HepG2 (cell line): ENCODE measurements around the gene SCFD1. TPM values are rescaled to one million over a fixed set of nuclear protein-coding genes. Genes with fewer than 3 reads are reported as not detected.

ENCODE experiments used
- ATM ChIP-seq: fragments of 450-650 bp; IDR thresholded peaks from 2 replicates; pipeline ENCODE4 v1.7.1; 2017; ENCODE audit warnings: mild to moderate bottlenecking, borderline replicate concordance
- DNMT3B ChIP-seq: conservative IDR thresholded peaks from 2 replicates; pipeline ENCODE4 v1.6.1; 2016; ENCODE audit warnings: missing biosample characterization, control low read depth
- HNRNPLL ChIP-seq: fragments of 200-400 bp; formaldehyde crosslinking; IDR thresholded peaks from 2 replicates; pipeline ENCODE4 v1.6.1; 2017; ENCODE audit warnings: mild to moderate bottlenecking, low read depth, low read length; ENCODE audit not compliant: poor library complexity, severe bottlenecking
- KLF12 ChIP-seq: sonication (generic); formaldehyde crosslinking; IDR thresholded peaks from 2 replicates; pipeline ENCODE4 v1.4.0; 2020; ENCODE audit warnings: missing genetic modification reagents, borderline replicate concordance
- KMT2A ChIP-seq: sonication (generic); formaldehyde crosslinking; IDR thresholded peaks from 2 replicates; pipeline ENCODE4 v1.4.0; 2020; ENCODE audit warnings: missing genetic modification reagents
- NR2F2 ChIP-seq: IDR thresholded peaks from 2 replicates; pipeline ENCODE4 v1.6.1; 2012; ENCODE audit warnings: low read depth, inconsistent platforms, borderline replicate concordance
- POLR2A ChIP-seq, 2 experiments: IDR thresholded peaks; 2 replicates each; pipeline ENCODE4 v1.6.1; 2011; ENCODE audit warnings: low read depth in 2 of 2, low read length in 2 of 2, mild to moderate bottlenecking in 1 of 2, moderate library complexity in 1 of 2; ENCODE audit not compliant: insufficient read depth in 1 of 2
- RAD51 ChIP-seq: fragments of 450-650 bp; IDR thresholded peaks from 2 replicates; pipeline ENCODE4 v1.6.1; 2016; ENCODE audit warnings: borderline replicate concordance
- ZBTB1 ChIP-seq: sonication (generic); formaldehyde crosslinking; IDR thresholded peaks from 2 replicates; pipeline ENCODE4 v1.4.0; 2020; ENCODE audit warnings: missing genetic modification reagents, borderline replicate concordance
- ZFY ChIP-seq: sonication (generic); formaldehyde crosslinking; IDR thresholded peaks from 2 replicates; pipeline ENCODE4 v1.4.0; 2020; ENCODE audit warnings: missing genetic modification reagents
- ZNF546 ChIP-seq: sonication (generic); formaldehyde crosslinking; conservative IDR thresholded peaks from 2 replicates; pipeline ENCODE4 v1.8.1; 2023; ENCODE audit warnings: mild to moderate bottlenecking, missing genetic modification reagents
- polyA plus RNA-seq, 8 experiments: library from polyadenylated mRNA; depleted of rRNA in 3 of 8; stranded (reverse) in 7 of 8; unstranded in 1 of 8; fragments of >200 nt; fragmentation: Illumina TruSeq in 4 of 8; extraction: Trizol in 4 of 8; gene quantifications; 2 replicates each; pipeline versions ENCODE4 v1.2.1 to v1.2.3, GENCODE V29; 2011 to 2016; ENCODE audit warnings: low read depth in 4 of 8, missing spikeins in 1 of 8, mixed read lengths in 1 of 8; ENCODE audit not compliant: insufficient read depth in 1 of 8
- total RNA-seq, 5 experiments: library from RNA; depleted of rRNA; stranded (reverse); fragments of >200 nt; fragmentation: Illumina TruSeq; extraction: Trizol; gene quantifications; 2 replicates each; pipeline ENCODE4 v1.2.3, GENCODE V29; 2016; ENCODE audit warnings: low read depth in 1 of 5
- TF ChIP-seq, protein P1 (sequence below): sonication (generic); formaldehyde crosslinking; IDR thresholded peaks from 2 replicates; pipeline ENCODE4 v1.4.0; 2020; ENCODE audit warnings: mild to moderate bottlenecking, missing genetic modification reagents
- TF ChIP-seq, protein P2 (sequence below): sonication (generic); formaldehyde crosslinking; IDR thresholded peaks from 2 replicates; pipeline ENCODE4 v1.9.0; 2021; ENCODE audit warnings: mild to moderate bottlenecking, missing genetic modification reagents
- TF ChIP-seq, protein P3 (sequence below), 2 experiments: sonication (generic) in 1 of 2; formaldehyde crosslinking in 1 of 2; IDR thresholded peaks; 2 replicates each; pipeline versions ENCODE4 v1.5.1 to v1.6.1; 2011 to 2020; ENCODE audit warnings: borderline replicate concordance in 1 of 2, low read depth in 1 of 2, low read length in 1 of 2, mild to moderate bottlenecking in 1 of 2, missing genetic modification reagents in 1 of 2, moderate library complexity in 1 of 2
- TF ChIP-seq, protein P4 (sequence below): sonication (generic); formaldehyde crosslinking; IDR thresholded peaks from 2 replicates; pipeline ENCODE4 v1.4.0; 2020; ENCODE audit warnings: missing genetic modification reagents
- TF ChIP-seq, protein P5 (sequence below): sonication (generic); formaldehyde crosslinking; IDR thresholded peaks from 2 replicates; pipeline ENCODE4 v1.4.0; 2020; ENCODE audit warnings: mild to moderate bottlenecking, missing genetic modification reagents

The SCFD1 gene
- total and polyA plus RNA-seq, 2 of the 13 experiments (the other 11 are each of a cell fraction or from before 2014, with no cell fraction given) = 235 to 256 TPM

DNA sequence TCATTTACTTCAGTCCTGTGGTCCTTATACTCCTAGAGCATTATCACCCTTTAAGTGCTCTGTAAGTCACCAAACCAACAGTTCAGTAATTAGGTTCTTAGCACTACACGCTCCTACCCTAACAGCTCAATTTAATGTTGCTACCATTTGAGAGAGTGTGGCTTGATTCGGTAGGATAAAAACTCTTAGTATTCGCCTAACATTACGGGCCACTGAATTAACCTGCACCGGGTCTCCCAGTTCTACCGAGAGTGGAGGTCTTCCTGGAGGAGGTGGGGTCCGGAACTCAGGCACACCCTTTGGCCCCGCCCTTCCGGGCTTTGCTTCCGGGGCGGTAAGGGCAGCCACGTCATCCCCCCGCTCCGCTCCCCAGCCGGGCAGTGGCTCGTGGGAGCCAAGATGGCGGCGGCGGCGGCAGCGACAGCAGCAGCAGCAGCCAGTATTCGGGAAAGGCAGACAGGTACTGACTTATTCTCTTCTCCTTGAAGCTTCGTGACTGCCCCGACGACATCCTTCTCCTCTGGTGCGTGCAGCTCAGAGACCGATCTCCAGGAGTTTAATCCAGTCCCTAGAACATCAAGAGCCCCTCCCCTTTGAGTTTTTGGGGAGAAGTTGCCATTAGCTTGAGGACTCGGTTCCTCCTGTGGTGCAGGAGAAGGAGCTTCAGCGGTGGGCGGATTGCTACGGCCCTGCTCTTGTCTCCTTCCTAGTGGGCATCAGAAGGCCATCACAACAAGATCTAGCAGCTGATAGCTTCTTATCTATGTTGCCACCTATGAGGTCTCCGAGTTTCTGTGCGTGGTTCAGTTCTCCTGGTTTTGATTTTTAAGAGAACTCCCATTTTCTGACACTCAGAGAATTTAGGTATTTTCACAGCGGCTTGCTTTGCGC lies at the start of gene SCFD1 (continued):
- TF ChIP-seq HNRNPLL = peak; percentile 83
- TF ChIP-seq ZBTB1 (CRISPR knock-in tag) = peak; percentile 49; the same call in 1 of the 2 replicates
- TF ChIP-seq KMT2A (CRISPR knock-in tag) = peak; percentile 100
- TF ChIP-seq ZNF546 (CRISPR knock-in tag) = peak; percentile 89; the same call in 1 of the 2 replicates
- TF ChIP-seq, protein P1, sequence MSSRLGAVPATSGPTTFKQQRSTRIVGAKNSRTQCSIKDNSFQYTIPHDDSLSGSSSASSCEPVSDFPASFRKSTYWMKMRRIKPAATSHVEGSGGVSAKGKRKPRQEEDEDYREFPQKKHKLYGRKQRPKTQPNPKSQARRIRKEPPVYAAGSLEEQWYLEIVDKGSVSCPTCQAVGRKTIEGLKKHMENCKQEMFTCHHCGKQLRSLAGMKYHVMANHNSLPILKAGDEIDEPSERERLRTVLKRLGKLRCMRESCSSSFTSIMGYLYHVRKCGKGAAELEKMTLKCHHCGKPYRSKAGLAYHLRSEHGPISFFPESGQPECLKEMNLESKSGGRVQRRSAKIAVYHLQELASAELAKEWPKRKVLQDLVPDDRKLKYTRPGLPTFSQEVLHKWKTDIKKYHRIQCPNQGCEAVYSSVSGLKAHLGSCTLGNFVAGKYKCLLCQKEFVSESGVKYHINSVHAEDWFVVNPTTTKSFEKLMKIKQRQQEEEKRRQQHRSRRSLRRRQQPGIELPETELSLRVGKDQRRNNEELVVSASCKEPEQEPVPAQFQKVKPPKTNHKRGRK (CRISPR knock-in tag) = no peak
- no peak for TF ChIP-seq RAD51
- TF ChIP-seq ATM = no peak
- TF ChIP-seq, protein P2, sequence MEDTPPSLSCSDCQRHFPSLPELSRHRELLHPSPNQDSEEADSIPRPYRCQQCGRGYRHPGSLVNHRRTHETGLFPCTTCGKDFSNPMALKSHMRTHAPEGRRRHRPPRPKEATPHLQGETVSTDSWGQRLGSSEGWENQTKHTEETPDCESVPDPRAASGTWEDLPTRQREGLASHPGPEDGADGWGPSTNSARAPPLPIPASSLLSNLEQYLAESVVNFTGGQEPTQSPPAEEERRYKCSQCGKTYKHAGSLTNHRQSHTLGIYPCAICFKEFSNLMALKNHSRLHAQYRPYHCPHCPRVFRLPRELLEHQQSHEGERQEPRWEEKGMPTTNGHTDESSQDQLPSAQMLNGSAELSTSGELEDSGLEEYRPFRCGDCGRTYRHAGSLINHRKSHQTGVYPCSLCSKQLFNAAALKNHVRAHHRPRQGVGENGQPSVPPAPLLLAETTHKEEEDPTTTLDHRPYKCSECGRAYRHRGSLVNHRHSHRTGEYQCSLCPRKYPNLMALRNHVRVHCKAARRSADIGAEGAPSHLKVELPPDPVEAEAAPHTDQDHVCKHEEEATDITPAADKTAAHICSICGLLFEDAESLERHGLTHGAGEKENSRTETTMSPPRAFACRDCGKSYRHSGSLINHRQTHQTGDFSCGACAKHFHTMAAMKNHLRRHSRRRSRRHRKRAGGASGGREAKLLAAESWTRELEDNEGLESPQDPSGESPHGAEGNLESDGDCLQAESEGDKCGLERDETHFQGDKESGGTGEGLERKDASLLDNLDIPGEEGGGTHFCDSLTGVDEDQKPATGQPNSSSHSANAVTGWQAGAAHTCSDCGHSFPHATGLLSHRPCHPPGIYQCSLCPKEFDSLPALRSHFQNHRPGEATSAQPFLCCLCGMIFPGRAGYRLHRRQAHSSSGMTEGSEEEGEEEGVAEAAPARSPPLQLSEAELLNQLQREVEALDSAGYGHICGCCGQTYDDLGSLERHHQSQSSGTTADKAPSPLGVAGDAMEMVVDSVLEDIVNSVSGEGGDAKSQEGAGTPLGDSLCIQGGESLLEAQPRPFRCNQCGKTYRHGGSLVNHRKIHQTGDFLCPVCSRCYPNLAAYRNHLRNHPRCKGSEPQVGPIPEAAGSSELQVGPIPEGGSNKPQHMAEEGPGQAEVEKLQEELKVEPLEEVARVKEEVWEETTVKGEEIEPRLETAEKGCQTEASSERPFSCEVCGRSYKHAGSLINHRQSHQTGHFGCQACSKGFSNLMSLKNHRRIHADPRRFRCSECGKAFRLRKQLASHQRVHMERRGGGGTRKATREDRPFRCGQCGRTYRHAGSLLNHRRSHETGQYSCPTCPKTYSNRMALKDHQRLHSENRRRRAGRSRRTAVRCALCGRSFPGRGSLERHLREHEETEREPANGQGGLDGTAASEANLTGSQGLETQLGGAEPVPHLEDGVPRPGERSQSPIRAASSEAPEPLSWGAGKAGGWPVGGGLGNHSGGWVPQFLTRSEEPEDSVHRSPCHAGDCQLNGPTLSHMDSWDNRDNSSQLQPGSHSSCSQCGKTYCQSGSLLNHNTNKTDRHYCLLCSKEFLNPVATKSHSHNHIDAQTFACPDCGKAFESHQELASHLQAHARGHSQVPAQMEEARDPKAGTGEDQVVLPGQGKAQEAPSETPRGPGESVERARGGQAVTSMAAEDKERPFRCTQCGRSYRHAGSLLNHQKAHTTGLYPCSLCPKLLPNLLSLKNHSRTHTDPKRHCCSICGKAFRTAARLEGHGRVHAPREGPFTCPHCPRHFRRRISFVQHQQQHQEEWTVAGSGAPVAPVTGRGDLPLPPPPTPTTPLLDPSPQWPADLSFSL = 0 out of 2 replicates have a peak, but pooled peaks have one; percentile 8
- TF ChIP-seq, protein P3, sequence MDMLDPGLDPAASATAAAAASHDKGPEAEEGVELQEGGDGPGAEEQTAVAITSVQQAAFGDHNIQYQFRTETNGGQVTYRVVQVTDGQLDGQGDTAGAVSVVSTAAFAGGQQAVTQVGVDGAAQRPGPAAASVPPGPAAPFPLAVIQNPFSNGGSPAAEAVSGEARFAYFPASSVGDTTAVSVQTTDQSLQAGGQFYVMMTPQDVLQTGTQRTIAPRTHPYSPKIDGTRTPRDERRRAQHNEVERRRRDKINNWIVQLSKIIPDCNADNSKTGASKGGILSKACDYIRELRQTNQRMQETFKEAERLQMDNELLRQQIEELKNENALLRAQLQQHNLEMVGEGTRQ (IDR thresholded peaks at IDR 0.05; ENCODE audit: low read depth, low read length) = no peak
- TF ChIP-seq, protein P3 (CRISPR knock-in tag; IDR thresholded peaks at IDR 0.05; ENCODE audit: borderline replicate concordance) = peak; percentile 50; the same call in 1 of the 2 replicates
- TF ChIP-seq DNMT3B (CRISPR knock-in tag) = peak; percentile 99
- TF ChIP-seq, protein P4, sequence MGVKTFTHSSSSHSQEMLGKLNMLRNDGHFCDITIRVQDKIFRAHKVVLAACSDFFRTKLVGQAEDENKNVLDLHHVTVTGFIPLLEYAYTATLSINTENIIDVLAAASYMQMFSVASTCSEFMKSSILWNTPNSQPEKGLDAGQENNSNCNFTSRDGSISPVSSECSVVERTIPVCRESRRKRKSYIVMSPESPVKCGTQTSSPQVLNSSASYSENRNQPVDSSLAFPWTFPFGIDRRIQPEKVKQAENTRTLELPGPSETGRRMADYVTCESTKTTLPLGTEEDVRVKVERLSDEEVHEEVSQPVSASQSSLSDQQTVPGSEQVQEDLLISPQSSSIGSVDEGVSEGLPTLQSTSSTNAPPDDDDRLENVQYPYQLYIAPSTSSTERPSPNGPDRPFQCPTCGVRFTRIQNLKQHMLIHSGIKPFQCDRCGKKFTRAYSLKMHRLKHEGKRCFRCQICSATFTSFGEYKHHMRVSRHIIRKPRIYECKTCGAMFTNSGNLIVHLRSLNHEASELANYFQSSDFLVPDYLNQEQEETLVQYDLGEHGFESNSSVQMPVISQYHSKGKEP (CRISPR knock-in tag) = peak; percentile 98
- TF ChIP-seq NR2F2 = no peak; the same call in 1 of the 2 replicates
- TF ChIP-seq, protein P5, sequence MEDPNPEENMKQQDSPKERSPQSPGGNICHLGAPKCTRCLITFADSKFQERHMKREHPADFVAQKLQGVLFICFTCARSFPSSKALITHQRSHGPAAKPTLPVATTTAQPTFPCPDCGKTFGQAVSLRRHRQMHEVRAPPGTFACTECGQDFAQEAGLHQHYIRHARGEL (CRISPR knock-in tag) = no peak
- TF ChIP-seq POLR2A (IDR thresholded peaks at IDR 0.05; ENCODE audit: insufficient read depth in 1 of 2, low read depth in 2 of 2, low read length in 2 of 2) = peak; percentile 99
- peak; percentile 100 for TF ChIP-seq KLF12 (CRISPR knock-in tag)
- TF ChIP-seq ZFY (CRISPR knock-in tag) = peak; percentile 78
